ENCODE results near the gene SP6.
A peak's percentile ranks its signal among the peaks of the same experiment; 100 is the strongest.

Gene SP6

DNA sequence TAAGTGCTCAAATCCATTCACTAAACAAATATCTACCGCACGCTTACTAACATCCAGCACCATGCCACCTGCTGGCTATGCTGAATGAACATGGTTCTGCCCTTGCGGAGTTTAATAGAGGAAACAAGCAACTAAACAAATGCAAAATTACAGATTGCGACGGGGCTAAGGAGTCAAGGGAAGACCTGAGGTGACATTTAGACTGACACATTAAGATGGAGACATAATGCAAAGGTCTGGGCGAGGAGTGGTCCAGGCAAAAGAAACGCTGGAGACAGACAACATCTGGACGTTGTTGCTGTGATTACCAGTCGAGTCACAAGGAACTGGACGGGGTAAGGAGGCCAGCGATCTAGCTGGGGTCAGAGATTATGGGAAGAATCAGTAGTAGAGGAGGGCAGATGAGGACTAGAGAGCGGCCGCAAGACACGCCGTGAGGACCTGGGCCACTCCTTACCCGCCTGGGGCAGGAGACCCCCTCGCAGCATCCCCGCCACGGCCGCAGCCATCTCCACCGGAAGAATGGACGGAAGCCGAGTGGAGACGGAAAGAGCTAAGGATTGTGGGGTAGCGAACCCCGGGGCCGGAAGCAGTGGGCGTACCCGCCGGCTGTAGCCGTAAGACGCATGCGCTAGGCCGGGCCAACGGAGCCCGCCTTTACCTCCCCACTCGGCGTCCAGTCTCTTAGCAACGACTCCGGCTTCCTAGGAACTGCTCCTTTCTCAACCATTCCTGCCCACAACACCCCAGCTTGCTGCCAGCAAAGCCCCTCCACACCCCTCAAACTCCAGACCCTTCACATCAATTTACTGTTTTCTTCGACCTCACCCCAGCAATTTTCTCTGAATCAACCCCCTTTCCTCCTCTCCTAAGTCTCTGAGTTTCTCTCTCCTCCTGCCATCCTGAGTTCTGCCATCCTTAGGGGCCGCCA, 19.7 kb downstream of the SP6 start, which contains the start of the genes LRRC46 and MRPL10:
LRRC46 (plus strand) TSS at position 668 of the 931 bp plus-strand sequence. CDS start 320 bp downstream, outside the sequence.
MRPL10 (minus strand) TSS at position 539 of the 931 bp plus-strand sequence; CDS start at position 509, 30 bp downstream.
- DNase-seq, result peak; percentile 97

DNA sequence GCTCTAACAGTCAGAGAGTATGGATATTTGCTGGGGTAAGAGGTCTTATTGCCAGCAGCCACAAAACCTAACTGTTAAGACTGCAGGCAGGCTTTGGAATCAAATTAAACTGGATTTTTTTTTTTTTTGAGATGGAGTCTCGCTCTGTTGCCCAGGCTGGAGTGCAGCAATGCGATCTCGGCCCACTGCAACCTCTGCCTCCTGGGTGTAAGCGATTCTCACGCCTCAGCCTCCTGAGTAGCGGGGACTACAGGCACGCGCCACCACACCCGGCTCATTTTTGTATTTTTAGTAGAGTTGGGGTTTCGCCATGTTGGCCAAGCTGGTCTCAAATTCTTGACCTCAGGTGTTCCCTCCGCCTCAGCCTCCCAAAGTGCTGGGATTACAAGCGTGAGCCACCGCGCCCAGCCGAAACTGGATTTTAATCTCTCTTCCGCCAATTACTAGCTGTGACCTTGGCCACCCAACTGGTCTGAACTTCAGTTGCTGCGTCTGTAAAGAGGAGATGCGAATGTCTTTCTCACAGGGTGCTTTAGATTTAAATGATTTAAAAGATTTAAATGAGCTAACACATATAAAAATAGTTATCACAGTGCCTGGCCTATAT, 20.5 kb downstream of the SP6 start:
- no peak for DNase-seq

DNA sequence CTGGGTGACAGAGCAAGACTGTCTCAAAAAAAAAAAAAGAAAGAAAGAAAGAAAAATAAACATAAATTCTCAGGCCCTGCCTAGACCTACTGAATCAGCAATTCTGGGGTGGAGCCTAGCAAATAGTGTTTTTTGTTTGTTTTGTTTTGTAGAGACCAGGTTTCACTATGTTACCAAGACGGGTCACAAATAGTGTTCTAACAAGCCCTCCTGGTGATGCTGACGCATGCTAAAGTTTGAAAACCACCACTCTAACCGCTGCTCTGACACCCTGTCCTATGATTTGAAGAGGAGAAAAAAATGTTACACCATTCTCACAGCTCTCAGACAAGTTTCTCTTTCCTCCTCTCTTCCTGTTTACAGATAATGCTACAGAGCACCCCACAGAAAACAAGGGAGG, 21.1 kb downstream of the SP6 start:
- no peak for DNase-seq

DNA sequence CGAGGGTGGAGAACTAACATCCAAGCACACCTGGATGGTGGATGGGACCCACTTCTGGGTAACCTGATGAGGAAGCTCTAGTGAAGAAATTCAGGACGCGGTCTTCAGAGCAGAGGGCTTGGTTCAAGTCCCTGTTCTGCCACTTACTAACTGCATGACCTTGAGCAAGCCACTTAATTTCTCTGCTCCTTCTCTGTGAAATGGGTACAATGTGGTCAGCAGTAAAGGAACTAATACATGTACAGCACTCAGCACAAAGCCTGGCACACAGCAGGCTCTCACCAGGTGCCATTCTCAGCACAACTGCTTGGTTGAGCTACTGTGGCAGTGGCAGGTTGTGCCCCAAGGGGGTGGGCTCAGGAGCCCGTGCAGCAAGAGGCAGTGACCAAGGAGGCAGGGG, 27.4 kb downstream of the SP6 start:
- DNase-seq, result no peak

DNA sequence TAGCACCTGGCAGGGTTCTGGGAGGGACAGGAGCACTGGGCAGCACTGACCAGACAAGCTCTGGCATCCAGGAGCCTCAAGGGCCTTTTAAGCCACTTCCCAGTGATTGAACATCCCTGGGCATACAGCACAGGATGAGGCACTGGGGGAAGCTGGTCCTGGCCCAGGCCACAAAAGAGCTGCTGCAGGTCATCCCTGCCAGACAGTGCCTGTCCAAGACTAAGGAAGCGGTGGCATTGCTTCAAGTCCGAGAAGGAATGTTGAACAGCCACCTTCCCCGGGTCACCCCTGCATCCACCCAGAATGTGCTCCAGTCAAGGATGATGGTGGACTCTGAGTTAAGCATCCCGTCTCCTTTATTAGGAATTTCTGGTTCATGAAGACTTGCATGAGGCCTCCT, 28.2 kb downstream of the SP6 start:
- no peak for DNase-seq

DNA sequence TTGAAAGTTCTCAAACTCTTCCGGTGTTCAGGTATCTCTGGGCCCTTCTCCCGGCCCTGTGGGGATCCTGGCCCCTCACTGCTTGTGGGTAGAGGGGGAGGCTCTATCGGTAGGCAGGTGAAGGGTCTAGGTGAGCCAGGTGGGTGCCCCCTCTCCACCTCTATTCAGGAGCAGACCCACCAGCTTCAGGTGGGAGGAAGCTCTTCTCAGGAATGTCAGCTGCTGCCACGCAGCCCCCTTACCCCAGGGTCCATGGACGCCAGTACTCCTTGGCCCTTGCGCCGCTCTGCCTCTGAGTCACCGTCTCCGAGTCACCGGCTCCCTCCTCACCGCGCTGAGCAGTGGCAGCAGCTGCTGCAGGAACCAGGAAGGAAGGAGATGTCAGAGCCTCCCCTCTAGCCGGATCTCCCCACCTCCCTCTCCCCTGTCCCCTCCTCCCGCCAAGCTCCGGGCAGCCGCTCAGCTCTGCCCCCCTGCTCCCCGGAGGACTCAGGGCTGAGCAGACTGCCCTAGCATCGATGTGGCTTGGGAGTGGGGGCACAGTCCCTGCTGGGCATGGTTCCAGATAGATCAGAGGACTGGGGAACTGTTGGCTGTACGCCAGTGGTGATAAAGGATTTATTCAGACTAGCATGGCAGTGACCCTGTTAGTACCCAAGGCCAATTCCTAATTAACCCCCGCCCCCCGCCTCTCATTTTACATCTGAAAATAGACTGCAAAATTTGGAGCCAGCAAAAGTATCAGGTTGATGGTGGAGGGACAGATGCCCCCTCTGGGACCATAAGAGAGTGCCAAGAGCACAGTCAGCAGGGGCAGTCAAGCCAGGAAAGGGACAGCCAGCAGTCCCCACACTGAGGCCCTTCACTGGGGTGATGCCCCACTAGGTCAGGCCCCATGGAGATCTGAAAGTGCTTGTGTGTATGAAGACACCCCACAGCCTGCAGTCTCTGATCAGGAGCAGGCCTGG, 29.3 kb downstream of the SP6 start, which contains the start of gene OSBPL7:
OSBPL7 (minus strand) TSS at position 371 of the 968 bp plus-strand sequence. CDS start 1,516 bp downstream, outside the sequence.
- peak; percentile 77 for DNase-seq

DNA sequence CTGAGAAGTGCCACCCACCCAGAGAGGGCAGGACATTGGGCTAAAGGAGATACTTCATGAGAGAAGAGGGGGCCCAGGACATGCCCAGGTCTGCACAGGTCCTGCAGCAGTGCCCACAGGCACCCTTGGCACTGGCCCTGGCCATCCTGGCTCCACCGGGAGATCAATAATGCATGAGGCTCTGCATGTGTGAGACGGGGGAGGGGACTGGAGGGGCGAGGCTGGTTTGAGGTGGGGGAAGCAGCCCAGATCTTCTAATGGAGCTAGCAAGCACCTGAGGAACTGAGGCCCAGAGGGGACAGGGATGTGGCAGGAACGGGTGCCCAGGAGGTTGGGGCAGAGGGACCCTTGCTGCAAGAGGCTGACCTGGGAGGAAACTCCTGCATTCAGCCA, 29.9 kb downstream of the SP6 start:
- DNase-seq, result no peak

DNA sequence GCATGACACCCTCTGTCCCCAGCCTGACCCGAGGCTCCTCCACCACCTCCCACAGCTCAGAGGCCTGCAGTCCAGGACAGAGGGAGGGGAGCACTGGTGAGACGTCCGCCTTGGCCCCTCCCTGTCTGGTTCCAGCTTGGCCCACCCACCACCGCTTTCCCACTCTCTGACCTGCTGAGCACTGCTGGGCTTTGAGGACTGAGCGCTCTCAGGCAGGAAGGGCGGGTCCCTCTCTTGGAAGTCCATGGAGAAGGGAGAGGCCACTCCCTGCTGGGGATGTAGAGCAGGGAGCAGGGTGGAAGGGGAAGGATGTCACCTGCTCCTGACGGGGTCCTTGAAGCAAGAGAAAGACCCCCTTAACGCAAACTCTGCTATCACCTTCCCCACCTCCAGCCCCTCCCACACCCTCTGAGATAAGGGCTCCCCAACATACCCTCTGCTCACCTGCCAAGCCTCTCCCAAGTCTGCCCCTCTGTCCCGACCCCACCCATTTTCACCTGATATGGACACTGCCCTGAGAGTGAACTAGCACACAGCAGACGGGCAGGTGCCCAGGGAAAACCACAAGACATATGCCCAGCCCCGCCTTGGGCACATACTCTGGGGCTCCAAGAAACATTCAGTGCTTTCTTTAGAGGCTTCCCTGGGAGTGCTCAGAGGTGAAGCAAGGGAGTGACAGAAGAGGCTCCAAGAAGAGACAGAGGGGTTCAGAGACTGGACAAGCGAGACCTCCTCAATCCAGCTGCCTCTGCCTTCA, 30.8 kb downstream of the SP6 start:
- no peak for DNase-seq

DNA sequence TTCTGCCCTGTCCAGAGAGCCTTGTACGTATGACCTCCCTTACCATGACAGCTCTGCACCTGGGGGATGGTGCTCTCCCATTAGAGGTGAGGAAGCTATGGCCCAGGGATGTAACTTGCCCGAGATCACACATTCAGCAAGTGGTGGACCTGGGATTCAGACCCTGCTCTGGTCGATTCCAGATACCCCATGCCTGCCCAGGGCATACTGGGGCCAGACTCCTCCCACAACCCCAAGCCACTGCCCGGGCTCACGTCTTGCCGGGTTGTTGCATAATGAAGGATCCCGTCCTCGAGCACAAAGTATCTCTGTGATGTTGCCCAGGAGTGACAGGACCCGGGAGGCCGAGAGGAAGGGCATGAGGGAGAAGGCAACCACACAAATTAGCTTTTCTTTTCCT, 31.5 kb downstream of the SP6 start:
- DNase-seq, result no peak

DNA sequence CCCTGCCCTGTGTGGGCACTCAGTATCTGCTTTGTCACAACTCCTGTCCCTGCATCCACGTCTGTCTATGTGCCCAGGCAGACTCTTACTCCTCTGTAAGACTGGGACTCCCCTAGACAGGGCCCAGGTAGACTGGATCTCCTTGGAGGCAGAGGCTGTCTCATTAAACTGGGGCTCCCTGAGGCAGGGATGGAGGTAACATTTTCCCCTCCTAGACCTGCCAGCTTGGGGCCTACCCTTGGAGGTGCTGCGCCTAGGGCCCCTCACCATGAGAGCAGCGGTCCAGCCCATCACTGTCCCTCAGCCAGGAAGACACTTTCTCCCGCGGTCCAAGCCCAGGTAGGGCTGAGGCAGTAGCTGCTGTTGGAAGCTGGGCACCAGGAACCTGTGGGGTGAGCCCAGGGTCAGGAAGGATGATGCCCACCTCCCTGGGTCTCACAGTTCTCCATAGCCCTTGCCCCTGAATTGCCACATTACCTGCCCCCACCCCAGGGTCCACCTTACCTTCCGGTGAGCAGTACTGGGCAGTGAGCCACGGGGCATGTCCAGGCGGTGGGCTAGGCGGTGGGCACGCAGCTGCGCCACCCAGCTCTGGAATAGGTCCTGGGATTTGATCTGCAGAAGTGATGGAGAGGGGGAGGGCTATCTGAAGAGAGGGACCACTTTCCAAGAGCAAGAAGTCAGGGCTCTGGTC, 32.8 kb downstream of the SP6 start:
- no peak for DNase-seq

DNA sequence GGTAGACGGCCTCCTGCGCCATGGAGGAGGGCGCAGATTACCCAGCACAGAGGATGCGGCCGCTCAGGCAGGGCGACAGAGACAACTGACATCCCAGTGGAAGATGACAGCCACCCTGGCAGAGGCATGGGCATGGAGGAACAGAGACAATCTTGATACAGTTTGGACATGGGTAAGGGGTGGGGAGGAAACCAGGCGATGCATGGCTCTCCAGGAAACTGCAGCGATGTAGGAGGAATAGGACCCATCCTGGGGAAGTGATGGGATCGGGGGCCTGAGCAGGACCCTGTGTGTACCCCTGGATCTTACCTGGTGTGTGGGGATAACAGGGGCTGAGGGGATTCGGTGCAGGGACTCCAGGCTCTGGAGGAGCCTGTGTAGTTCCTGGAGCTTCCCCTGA, 34.0 kb downstream of the SP6 start:
- no peak for DNase-seq

DNA sequence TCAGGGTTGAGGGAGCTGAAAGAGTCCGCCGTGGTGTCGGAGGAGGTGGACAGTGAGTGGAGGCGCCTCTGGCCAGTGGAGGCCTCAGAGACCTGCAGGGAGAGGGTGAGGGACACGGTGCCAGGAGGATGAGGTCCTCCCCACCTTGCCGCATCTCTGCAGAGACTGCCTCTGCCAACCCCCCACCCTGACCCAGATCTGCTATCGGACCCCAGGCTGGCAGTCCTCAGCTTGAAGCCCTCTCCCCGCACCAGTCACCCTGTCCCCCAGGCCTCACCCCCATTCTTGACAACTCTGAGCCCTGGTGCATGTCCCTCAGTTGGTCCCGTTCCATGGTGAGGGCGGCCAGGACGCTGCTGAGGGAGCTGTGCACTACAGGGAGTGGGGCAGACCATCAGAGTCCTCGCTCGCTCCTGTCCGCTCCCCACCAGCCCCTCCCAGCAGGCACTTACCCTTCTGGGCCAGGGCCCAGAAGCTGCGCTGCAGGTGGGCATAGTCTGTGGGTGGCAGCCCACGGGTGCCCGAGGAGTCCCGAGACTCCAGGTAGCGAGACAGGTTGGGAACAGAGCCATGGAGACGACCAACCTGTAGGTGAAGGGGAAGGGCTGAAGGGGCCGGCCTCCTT, 34.7 kb downstream of the SP6 start:
- no peak for DNase-seq

DNA sequence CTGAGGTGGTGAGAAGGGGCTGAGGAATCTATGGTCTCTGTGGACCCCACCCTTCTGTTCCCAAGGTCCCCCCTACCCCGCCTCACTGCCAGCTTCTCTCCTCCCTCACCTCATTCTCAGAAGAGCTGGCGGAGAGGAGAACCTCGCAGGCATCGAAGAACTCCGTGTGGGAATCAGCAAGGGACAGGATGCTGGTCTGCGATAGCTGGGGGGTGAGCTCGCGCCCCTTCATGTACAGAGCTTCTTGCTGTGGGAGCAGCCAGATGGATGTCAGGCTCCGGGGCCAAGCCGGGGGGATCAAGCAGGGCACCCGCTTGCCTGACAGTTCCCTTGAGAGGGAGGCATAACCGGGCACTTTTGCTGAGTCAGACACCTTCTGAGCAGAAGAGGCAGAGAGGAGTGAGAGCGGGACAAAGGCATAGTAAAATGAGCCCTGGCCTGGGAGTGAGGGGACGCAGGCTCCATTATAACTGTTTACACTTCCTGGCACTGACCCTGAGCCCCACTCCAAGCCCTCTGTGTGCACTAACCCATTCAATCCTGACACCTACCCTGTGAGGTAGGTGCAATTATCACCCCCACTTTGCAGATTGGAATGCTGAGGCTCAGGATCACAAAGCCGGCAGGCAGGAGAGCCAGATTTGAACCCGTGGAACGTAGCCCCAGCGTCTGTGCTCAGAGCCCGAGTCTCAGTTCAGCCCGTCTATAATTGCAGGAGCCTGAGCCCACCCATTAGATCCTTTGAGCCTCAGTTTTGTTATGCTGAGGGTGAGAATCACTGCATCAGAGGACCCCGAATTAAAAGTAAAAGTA, 35.7 kb downstream of the SP6 start:
- no peak for DNase-seq

DNA sequence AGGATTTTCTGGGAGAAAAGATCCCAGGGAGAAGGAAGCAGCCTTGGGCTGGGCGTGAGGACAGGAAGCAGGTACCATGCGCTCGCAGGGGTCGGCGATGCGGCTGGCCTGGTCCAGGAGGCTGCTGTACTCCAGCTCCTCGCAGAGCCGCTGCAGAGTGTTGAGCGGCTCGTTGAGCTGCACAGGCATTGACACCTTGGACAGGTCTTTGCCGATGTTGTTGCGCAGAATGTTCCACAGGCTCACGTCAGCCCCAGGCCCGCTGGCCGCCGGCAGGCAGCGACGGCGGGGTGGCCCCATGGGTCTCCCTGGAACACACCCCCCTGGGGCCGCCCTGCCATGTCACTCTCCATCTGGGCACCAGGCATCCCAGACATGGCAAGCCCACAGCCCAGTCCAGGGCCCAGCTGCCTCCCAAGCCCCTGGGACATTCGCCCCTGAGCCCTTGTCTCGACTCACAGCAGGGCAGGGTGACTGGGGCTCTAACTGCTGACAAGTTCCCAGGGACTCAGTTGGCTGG, 37.4 kb downstream of the SP6 start:
- no peak for DNase-seq

DNA sequence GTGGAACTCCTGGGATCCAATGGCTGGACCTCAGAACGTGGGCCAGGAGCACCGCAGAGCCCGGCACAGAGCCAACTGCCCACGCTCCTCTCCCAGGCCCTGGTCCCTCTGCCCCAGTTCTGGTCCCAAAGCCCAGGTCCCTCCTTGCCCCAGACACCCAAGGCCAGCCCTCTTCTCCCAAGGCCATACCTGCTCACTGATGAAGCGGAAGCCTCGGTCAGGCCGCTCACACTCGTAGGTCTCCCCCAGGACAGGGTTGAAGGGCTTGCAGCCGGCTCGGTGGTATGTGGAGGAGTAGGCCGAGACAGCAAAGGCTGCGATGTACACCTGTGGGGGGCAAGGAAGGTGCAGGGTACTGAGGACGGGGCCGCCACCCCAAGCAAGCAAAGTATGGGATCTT, 37.9 kb downstream of the SP6 start:
- DNase-seq, result no peak

DNA sequence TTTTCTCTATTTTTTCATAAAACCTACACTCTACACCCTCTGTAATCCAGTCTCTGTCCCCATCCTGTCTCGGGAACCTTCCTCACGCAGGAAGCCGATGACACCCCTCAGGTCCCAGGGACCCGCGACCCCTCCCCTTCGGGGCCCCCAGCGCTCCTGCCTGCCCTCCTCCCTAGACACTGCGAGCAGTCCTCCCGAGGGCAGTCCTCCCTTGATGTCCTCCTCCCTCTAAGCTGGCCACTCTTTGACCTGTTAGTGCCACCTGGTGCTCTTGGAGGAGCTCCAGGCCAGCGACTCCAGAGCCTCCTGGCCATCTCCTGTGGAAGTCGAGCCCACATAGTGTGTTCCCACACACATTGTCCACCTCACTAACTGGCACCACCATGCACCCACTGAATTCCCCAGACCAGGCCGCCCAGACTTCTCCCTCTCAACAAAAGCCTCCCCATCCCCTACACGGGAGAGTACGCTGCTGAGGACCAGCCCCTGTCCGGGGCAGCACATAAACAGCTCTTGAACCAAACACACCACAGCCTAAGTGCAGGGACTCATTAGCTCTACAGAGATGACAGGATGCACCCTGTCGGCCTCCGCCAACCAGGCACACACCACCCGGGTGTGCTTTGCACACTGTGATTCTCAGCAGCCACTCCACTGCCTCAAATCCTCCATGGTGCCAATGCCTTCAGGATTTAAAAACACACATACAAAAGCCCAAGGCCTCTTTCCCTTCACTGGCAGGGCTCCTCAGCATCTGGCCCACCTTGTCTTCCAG, 38.6 kb downstream of the SP6 start:
- no peak for DNase-seq

DNA sequence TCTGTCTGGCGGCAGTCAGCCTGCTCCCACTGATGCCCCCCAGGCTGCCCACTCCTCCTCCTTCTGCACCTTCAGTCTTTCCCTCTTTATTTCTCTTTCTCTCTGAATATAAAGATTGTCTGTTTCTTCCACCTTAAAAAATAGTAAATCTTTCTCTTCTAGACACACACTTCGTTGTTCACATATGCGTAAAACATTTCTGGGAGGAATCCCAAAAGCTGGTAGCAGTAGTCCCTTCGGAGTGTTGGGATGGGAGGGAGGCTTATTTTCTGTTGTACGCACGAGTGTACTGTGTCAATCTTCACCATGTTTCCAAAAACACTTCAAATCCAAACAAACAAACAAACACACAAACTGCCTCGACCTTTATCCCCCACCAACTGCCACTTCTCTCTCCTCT, 39.3 kb downstream of the SP6 start:
- DNase-seq, result no peak

DNA sequence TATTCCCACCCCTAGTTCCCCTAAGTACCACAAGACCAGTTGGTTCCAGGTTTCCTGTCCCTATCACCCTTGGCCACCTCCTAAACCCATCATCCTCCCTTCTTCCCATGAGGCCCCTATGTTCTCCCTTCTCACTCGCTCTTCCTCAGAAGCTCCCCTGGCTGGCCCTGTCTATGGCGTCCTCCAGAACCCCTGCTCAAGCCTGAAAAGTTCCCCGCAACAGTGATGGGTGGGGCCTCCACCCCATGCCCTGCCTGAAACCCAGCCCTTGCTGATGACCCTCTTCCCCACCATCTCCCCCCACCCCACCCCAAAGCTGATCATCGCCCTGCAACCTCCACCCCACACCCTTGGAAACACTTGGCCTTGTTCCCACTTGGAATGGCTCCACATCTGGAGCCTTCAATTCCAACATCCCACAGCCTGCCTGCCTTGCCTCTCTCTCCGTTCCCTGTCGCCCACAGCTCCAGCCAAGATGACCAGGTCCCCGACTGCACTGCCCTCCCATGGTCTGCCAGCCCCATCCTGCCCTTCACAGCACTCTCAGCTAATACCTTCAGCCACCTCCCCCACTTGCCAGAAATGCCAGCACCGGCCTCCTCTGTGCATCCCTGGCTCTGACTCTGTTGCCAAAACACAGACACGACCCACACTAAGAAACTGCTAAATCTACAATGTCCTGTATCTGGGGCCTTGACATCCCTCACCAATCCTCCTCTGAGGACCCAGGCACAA, 39.9 kb downstream of the SP6 start:
- DNase-seq, result no peak
